Measurements from ENCODE around the gene RGL2.

- TF ChIP-seq, protein P1, sequence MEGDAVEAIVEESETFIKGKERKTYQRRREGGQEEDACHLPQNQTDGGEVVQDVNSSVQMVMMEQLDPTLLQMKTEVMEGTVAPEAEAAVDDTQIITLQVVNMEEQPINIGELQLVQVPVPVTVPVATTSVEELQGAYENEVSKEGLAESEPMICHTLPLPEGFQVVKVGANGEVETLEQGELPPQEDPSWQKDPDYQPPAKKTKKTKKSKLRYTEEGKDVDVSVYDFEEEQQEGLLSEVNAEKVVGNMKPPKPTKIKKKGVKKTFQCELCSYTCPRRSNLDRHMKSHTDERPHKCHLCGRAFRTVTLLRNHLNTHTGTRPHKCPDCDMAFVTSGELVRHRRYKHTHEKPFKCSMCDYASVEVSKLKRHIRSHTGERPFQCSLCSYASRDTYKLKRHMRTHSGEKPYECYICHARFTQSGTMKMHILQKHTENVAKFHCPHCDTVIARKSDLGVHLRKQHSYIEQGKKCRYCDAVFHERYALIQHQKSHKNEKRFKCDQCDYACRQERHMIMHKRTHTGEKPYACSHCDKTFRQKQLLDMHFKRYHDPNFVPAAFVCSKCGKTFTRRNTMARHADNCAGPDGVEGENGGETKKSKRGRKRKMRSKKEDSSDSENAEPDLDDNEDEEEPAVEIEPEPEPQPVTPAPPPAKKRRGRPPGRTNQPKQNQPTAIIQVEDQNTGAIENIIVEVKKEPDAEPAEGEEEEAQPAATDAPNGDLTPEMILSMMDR (IDR thresholded peaks at IDR 0.05; ENCODE audit: low read depth, low read length): no peak
- no peak for TF ChIP-seq EZH2phosphoT487 (IDR thresholded peaks at IDR 0.05; ENCODE audit: low read depth)
These were observed 5.5 kb upstream of the RGL2 start for GRCh38 chr6:33304216-33304615.
